Fibroblast of skin of left quadriceps (primary cell): Measurements from ENCODE around the gene CTNNA1.

Source experiments
- DNase-seq, 2 experiments: peaks; one replicate each; pipeline ENCODE4 v3.0.0-alpha.2; 2013; ENCODE audit warnings: low read depth in 2 of 2

CTNNA1 gene

GRCh38 chr5:138850865-138851435, 97.7 kb downstream of the CTNNA1 start:
- no peak for DNase-seq

- DNase-seq: no peak
Observed at GRCh38 chr5:138853132-138853531, 99.9 kb downstream of the CTNNA1 start.

GRCh38 chr5:138867011-138867410, 113.8 kb downstream of the CTNNA1 start:
- no peak for DNase-seq

- no peak for DNase-seq
Observed at GRCh38 chr5:138869038-138869437, 115.8 kb downstream of the CTNNA1 start.

GRCh38 chr5:138869763-138870500, 116.7 kb downstream of the CTNNA1 start:
- no peak for DNase-seq

- no peak for DNase-seq
Observed at GRCh38 chr5:138870611-138871010, 117.4 kb downstream of the CTNNA1 start.

GRCh38 chr5:138872841-138873465, 119.7 kb downstream of the CTNNA1 start:
- DNase-seq: no peak

- DNase-seq: no peak
Observed at GRCh38 chr5:138873466-138874221, 120.4 kb downstream of the CTNNA1 start.

- peak in 1 of 2 experiments; percentile 4 for DNase-seq
Observed at GRCh38 chr5:138874241-138874640, 121.0 kb downstream of the CTNNA1 start.

GRCh38 chr5:138874771-138875551, 121.7 kb downstream of the CTNNA1 start, which contains the start of gene LRRTM2:
Gene LRRTM2, minus strand, starts transcription at chr5:138875335. Its CDS starts 424 bp downstream, at chr5:138874911.
- DNase-seq: peak; percentile 78 to 80

GRCh38 chr5:138875552-138875875, 122.3 kb downstream of the CTNNA1 start:
- no peak for DNase-seq

- DNase-seq: no peak
Observed at GRCh38 chr5:138875946-138876345, 122.7 kb downstream of the CTNNA1 start.

- DNase-seq: no peak
Observed at GRCh38 chr5:138876811-138877210, 123.6 kb downstream of the CTNNA1 start.

GRCh38 chr5:138878437-138879235, 125.4 kb downstream of the CTNNA1 start:
- no peak for DNase-seq

- no peak for DNase-seq
Observed at GRCh38 chr5:138883211-138883610, 130.0 kb downstream of the CTNNA1 start.

- DNase-seq: no peak
Observed at GRCh38 chr5:138884094-138884493, 130.9 kb downstream of the CTNNA1 start.

GRCh38 chr5:138884554-138884953, 131.3 kb downstream of the CTNNA1 start:
- no peak for DNase-seq

GRCh38 chr5:138889994-138890393, 136.8 kb downstream of the CTNNA1 start:
- DNase-seq: no peak

- no peak for DNase-seq
Observed at GRCh38 chr5:138890644-138891043, 137.4 kb downstream of the CTNNA1 start.

- no peak for DNase-seq
Observed at GRCh38 chr5:138895918-138896317, 142.7 kb downstream of the CTNNA1 start.

GRCh38 chr5:138898299-138898698, 145.1 kb downstream of the CTNNA1 start:
- DNase-seq: no peak
